Right renal cortex interstitium (tissue), 3 donors: Measurements from ENCODE around the gene PLEKHA7. TPM values are rescaled to one million over a fixed set of nuclear protein-coding genes. Genes with fewer than 3 reads are reported as not detected.
A peak's percentile ranks its signal among the peaks of the same experiment; 100 is the strongest.

Source experiments
- DNase-seq, 3 donors: peaks; one replicate each; pipeline ENCODE4 v3.0.0-alpha.2; 2013; ENCODE audit warnings: low read depth in 3 of 3, low spot score in 2 of 3
- polyA plus RNA-seq, 3 donors: library from polyadenylated mRNA; unstranded; fragments of 120-200 nt; gene quantifications; one replicate each; pipeline ENCODE4 v1.2.1, GENCODE V29; 2013; ENCODE audit not compliant: insufficient read length in 3 of 3

The PLEKHA7 gene
- polyA plus RNA-seq, 3 donors: 48.3 to 53.0 (median 49.3) TPM

DNA sequence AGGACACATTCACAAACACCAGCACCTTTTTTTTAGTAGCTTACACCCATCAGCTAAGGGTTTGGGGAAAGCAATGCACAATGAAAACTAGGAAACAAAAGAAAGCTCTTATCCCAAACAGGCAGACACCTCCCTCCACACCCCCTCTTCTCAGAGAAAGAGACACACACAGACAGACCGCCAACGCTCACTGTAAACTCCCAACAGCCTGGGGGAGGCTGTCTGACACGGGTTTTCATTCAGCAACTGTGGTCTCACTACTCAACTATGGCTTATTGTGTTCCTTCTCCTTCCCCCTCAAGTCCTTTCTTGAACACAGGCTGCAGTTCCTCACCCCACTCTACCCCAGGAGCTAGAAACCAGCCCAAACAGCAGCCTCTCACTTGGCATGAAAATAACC lies 152.4 kb downstream of the PLEKHA7 start:
- DNase-seq: no peak

DNA sequence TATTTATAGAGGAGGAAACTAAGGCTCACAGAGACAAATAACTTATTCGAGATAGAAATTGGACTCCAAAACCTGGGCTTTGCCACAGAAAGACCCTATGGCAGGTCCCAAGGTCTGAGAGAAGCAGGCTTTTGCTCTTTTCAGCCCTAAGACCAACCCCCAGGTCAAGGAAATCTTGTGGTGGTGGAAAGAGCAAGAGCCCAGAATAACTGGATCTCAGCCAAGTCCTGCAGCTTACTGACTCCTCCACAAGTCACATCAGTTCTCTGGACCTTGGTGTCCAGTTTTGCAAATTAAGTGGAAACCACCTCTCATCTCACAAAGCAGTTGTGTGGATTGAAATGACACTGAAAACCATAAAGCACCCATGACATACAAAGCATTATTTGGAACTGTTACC lies 153.6 kb downstream of the PLEKHA7 start:
- DNase-seq: no peak

DNA sequence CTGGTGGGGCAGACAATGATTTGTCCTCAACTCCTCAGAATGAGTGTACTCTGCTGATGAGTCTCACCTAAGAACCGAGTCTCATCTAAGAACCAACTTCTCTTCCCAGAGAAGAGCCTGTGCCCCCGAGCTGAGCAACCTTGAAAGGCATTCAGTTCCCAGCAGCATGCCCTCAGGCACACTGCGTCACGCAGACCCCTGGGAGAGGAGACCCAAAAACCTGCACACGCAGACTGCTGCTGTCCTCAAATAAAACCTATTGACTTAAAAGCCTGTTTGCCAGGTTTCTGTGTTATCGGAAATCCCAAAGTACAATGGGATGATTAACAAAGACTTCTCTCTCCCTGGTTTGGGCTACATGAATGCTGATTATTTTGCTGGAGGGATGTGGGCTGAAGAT lies 154.6 kb downstream of the PLEKHA7 start:
- no peak for DNase-seq

DNA sequence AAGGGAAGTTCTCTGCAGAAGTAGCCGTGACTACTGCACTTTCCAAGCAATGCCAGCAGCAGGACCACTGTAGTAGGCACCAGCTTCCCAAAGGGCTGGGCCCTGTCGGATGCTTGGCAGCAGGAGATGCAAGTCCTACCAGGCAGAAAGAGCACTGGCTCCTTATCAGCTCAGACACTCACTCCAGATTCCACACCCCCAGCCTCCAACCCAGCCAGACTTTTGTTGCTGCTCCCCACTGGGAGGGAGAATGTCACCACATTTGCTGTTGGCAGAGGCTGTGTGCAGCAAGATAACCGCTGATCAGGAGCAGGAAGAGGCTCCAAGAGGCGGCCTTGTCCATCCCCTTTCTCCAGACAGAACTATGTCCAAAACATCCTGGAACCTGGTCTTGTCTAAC lies 157.0 kb downstream of the PLEKHA7 start:
- no peak for DNase-seq

DNA sequence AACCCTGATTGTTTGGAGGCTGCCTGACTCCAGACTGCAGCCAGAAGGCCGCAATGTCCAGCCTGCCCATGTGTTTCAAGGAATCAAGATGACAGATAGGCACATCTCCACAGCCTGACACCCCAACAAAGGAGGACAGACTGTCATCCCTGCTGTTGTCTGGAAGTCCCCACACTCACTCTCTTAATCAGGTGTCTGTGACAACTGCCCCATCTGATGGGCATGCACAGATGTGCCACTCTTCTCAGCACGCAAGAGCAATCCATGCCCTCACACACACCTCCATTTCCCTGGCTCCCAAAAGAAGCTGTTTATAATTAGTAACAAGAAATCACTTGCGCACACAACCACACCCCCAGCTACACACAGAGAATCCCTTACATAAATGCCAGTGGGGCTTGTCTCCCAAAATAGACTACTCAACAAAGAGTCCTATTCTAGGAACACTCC lies 158.2 kb downstream of the PLEKHA7 start:
- DNase-seq: no peak

DNA sequence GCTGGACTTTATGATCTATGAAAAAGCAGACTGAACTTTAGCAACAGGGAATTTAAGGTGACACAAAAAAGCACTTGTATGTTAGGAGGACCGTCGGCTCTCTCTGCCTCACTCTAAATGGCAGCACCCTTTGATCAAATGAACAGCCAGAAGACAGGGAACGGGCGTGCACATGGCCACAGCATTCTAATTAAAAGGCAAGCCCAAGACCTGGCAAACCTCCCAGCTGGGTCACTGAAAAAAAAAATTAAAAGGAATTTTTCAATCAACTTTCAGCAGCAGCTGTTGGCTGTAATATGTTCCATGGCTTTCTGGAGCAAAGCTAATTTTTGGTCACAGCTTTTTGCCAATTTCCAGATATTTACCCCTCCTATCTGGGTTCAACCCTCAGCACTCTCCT lies 159.2 kb downstream of the PLEKHA7 start:
- no peak for DNase-seq

DNA sequence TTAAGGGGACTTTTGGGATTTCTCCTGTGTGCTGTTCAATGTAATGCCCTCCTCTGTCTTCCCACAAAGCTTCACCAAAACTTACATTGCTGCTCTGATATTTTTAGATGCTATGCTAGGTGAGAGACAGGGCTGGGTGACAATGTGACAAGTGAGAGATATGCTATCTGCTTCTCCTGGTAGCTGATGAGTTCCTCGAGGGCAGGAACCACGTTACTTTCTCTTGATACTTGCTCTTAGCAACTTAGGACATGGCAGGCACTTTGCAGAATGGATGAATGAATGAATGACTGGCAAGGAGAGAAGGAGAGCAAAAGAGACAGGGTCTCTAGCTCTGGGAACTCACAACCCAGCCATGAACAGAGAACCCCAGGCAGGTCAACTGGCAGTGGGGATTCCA lies 160.4 kb downstream of the PLEKHA7 start:
- no peak for DNase-seq

DNA sequence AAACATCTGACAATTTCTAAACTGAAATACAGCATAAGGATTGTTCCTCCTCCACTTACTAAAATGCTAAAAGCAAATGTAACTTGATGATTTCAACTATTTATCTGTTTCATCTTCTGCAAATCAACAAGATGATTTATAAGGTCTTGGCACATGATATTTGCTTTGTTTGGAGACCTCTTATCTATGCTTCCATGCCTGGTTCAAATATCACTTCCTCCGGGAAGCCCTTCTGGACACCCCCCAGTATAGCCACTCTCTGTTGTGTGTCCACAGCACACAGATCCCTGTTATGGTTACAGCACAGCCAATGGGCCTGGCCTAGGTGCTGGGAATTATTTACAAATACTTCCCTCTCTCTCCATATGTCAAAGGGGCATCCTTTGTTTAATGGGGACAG lies 160.9 kb downstream of the PLEKHA7 start:
- DNase-seq: no peak

DNA sequence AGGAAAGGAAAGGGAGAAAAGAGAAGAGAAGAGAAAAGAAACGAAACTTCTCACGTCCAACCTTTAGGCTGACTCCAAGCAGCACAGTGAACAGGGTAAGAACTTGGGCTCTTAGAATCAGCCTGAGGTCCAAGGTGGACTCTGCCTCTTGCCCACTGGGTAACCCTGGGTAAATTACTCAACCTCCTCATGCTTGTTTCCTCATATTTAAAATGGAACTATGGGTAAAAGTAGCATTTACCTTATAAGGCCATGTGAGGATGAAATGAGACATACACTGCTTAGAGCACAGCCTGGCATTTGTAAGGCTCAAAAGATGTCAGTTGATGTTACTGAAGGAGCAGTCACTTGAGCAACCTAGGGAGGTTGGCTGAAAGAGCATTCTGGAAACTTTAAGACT lies 167.9 kb downstream of the PLEKHA7 start:
- DNase-seq: no peak

DNA sequence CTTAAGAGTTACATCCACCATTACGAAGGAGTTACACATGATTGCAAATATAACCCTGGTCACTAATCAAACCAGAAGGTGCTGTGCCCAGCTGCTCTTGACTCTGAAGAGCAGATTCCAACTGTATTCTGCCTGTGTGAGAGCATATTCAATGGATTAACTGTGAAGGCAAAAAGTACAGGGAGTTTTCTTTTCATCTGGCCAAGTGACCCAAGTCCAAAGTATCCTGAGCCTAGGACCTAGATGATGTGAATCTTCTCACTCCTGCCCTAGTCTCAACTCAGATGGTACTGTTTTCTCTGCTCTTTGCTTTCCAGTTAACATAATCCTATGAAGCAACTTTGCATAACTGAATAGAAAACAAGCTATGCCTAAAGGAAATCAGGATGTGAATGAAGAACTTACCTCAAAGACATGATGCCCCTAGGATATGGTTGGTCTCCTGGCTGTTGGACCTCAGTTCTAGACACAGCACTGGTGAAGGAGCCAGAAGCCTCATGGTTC lies 169.9 kb downstream of the PLEKHA7 start:
- no peak for DNase-seq

DNA sequence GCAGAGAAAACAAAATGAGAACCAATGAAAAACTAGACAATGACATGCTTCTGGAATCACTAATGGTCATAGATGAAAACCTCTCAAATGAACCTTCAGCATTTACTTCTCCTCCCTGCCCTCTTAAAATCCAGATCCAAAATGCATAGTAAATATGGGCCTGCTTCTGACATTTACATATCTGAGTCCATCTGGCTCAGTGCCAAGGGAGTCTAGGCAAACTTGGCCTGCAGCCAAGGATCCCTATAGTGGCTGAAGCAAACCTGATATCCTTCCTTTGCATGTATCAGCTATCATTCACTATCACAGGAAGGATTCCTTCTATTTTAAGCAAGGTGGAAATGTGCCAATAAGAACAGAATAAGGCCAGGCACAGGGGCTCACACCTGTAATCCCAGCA lies 170.9 kb downstream of the PLEKHA7 start:
- no peak for DNase-seq

DNA sequence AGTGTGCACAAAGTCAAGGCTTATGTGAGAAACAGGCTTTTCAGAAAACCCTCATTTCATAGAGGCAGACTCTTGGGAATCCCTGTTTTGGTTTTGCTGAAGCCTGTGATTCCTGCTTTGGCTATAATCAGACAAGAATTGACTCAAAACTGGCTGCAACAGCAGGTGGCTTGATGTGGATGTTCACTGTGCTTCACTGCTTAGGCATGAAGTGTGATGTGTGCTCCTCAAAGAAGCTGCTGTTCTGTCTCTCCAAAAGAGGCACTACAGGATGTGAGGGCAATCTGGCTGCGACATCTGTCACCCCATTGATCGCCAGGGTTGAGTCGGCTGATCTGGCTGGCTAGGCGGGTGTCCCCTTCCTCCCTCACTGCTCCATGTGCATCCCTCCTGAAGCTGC lies 172.2 kb downstream of the PLEKHA7 start:
- DNase-seq: no peak

DNA sequence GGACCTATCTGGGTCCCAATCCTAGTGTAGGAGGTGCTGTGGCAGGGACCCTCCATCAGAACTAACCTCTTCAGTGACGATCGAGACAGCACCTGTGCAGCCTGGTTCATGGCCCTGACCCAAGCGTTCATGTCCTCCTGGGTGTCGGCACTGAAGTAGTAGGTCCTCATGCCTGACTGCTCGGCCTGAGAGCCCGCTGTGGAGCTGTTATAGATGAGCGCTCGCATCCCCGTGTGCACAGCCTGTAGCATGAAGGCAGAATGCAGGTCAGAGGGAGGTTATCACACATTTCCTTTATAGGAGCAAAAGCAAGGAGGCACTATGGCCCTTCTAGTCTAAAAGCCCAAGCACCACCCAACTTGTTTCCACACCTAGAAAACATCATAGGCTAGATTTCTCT lies 172.7 kb downstream of the PLEKHA7 start:
- DNase-seq: no peak

DNA sequence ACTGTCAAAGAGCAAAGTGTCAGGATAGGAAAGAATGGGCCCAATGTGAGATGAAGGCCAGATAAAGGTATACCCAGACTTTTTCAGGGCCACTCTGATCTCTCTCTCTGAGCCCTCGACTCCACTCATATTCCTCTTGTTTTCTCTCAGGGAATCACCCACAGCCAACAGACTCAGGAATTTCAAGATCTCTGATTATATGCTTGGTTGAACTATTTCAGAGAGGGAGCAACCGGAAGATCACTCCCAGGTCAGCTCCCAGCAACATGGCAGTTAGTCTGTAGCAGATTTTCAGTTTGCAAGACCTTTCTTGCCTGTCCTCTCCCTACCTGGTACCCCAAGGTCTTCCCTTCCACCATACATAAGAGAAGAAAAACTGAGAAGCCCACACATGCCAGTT lies 173.3 kb downstream of the PLEKHA7 start:
- DNase-seq: no peak

DNA sequence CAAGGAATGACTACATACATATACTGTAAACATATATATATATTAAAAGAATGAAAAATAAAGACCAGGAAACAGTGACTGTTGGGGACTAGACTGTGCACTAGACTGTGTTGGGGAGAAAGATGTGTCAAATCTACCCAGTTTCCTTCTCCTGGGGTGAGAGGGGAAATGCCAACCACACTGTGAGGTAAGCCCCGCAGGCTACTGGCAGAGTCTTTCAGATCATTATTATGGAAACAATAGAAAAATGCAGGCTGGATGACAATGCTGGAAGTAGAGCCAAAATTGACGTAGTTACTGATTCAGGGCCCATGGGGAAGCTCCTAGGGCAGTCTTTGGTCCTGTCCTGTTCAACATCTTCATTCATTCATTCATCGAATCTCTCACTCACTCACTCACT lies 174.4 kb downstream of the PLEKHA7 start:
- no peak for DNase-seq

DNA sequence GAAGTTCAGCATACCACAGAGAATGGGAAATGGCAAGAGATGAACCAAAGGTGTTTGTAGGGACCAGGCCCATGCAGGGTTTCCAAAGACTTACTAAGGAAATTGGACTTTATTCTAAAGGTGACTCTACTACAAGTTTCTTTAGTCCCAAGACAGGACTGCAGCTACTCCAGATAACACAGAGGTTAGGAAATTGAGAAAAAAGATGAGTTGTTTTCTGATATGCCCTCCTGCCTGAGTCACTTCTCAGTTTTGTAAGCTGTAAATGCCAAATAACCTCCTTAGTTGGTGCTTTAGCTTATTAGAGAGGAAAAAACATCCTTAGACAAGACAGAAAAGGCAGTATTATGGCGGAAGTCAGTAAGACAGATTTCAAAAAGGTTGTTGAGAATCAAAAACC lies 179.8 kb downstream of the PLEKHA7 start:
- no peak for DNase-seq

DNA sequence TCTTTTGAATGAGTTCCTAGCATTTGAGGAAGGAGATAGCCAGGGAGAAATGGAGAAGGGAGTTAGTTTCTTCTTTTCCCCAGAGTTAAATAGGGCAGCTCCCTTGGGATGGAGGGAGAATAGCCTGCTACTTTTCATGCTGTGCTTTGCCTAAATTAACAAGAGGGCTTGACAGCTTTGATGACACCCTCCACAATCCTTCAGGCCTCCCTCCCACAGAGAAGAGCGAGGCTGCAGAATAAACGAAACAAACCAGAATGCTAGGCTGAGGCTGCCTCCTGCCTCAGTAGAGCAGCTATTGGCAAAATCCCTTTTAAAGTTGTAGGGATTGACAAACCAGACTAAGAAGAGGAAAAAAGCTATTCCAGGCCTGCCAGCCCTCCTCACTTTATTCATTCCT lies 181.2 kb downstream of the PLEKHA7 start:
- no peak for DNase-seq

DNA sequence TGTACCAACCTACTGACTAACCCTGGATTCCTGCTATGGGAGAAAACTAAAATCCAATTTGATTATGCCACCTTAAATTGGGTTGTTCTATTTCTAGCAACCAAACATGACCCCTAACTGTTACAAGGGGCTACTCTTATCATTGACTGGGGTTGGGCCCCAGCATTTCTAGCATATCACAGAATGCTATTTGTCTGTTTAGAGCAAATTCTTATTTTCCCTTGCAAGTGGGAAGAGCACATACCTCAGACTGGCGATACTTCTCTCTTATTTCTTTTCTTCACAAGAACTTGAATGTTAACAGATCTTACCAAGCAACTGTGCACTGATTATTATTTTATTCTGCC lies 182.0 kb downstream of the PLEKHA7 start:
- no peak for DNase-seq

DNA sequence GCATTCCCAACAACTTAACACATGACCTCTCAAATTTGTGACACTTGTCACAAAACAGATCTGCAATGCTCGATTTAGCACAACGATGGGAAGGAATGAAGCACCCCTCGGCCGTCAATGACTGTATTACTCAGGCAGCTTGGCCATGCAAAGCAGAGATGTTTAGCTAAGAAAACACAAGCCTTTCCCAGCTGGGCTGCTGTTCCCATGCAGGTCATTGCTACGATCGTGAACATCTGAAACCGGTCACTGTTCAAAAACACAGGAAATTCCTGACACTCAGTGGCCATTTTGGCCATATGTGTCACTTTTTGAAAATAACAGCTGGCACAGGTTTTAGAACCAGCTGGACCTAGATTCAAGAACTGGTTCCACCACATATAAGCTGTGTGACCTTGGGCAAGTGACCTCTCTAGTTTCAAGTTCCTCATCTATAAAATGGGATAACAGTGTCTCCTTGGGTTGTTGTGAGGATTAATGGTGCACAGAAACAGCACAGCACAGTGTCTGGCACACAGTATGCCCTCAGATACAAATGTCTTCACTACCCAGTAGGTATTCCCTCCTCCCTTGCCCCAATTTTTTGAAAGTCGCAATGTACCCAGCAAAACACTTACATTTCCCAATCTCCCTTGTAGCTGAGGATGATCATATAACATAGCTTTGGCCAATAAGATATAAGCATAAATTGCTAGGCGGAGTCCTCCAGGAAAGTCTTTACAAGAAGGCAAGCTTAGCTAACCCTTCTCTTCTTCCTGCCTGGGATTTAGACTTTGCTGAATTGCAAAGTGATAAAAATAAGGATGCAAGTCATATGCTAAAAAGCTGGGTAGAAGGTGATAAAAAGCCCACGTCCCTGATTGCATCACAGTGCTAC lies 182.7 kb downstream of the PLEKHA7 start:
- peak; percentile 20 to 41 (median 37) for DNase-seq

DNA sequence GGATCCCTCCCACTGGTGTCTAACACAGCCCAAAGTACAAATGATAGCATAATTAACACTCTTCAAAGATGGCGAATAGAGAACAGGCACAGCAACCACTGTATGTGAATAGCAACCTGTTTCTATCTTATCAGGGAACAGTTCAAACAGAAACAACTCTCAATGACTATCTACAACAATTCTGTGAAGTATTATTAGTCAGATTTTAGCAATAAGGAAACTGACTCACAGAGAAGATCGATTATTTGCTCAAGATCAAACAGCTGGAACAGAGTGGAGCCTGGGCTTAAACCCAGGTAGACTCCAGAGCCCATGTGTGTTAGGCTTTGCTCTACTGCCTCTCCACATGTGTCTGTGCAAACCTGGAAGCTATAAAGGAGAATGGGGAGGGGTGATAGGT lies 187.1 kb downstream of the PLEKHA7 start:
- DNase-seq: no peak

DNA sequence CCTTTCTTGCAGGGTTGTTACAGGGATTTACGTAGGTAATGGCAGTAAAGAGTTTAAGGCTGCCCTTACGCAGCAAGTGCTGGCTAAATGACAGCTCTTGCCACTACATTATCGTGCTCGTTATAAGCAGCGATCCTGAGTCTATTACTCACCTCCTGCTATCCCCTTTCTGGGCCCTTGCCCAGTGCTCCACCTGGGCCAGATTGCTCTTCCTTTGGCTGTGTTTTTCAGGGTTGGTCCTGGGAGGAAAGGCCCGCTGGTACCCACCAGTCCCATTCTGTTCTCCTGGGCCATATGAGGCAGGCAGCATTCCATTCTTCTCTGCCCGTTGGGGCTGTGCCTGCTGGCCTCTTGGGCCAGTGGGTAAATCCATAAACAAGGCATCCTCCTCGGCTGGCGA lies 188.2 kb downstream of the PLEKHA7 start:
- no peak for DNase-seq

DNA sequence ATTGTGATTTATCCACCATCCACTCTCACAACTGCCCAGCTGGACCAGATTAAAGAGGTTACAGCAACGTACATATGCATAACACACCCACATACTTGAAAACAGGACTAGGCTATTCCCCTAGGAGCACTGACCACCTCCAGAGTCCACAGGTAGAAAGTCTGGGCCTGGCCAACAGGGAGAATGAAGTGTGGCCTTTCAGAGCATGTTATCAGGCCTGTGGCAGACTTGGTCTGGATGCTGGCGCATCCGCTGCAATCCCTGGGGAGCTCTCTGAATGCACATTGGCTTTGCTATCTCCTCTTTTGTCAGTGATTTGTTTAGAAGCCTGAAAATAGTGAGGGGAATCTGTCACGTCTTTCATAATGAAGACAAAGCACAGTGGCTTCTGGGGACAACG lies 189.1 kb downstream of the PLEKHA7 start:
- DNase-seq: no peak
